Fibroblast of pulmonary artery (primary cell): ENCODE measurements around the gene ZFYVE27.

Experiments
- DNase-seq: peaks from one replicate; pipeline ENCODE4 v3.0.0-alpha.2; 2010; ENCODE audit warnings: low read depth
- H3K4me3 ChIP-seq: replicated peaks from 2 replicates; pipeline ENCODE4 v1.5.1; 2011; ENCODE audit warnings: low read depth, mild to moderate bottlenecking, control low read depth, low read length, moderate library complexity
- CTCF ChIP-seq: IDR thresholded peaks from 2 replicates; pipeline ENCODE4 v1.5.1; 2011; ENCODE audit warnings: mild to moderate bottlenecking, control low read depth, low read length, inconsistent platforms; ENCODE audit errors: missing control alignments

Gene ZFYVE27

GRCh38 chr10:97764519-97764931 lies 27.6 kb downstream of the ZFYVE27 start:
- no peak overlapping the region for H3K4me3 ChIP-seq
- TF ChIP-seq CTCF, result no peak
- DNase-seq, result no peak

- no peak for TF ChIP-seq CTCF
- H3K4me3 ChIP-seq, result no peak overlapping the region
- DNase-seq, result no peak
Observed at GRCh38 chr10:97765201-97765600, 28.3 kb downstream of the ZFYVE27 start.

GRCh38 chr10:97766106-97766810 lies 29.3 kb downstream of the ZFYVE27 start:
- no peak for TF ChIP-seq CTCF
- H3K4me3 ChIP-seq, result no peak overlapping the region
- no peak for DNase-seq

GRCh38 chr10:97766996-97767924 lies 30.3 kb downstream of the ZFYVE27 start:
- H3K4me3 ChIP-seq, result no peak overlapping the region
- no peak for DNase-seq
- no peak for TF ChIP-seq CTCF

- TF ChIP-seq CTCF, result no peak
- H3K4me3 ChIP-seq, result no peak overlapping the region
- no peak for DNase-seq
Observed at GRCh38 chr10:97768322-97769315, 31.7 kb downstream of the ZFYVE27 start.

GRCh38 chr10:97770255-97770654 lies 33.3 kb downstream of the ZFYVE27 start:
- no peak for DNase-seq
- no peak overlapping the region for H3K4me3 ChIP-seq
- TF ChIP-seq CTCF, result no peak
